GM12891 (cell line): ENCODE measurements around the gene IFNA7.
A peak's percentile ranks its signal among the peaks of the same experiment; 100 is the strongest.

Experiments
- DNase-seq: peaks from one replicate; pipeline ENCODE4 v3.0.0; 2011; ENCODE audit warnings: low spot score; ENCODE audit not compliant: insufficient read length
- FAIRE-seq: peaks from 2 replicates; lab custom pipeline; 2011; peaks lifted over from hg19 to GRCh38; lab: Jason Lieb, UNC
- PAX5 ChIP-seq: IDR thresholded peaks from 2 replicates; pipeline ENCODE4 v1.6.1; 2011; ENCODE audit warnings: low read length, moderate library complexity, mild to moderate bottlenecking; ENCODE audit not compliant: insufficient read depth, severe bottlenecking
- POLR2A ChIP-seq: IDR thresholded peaks from 2 replicates; pipeline ENCODE4 v1.6.1; 2011; ENCODE audit warnings: low read depth, low read length, control low read depth
- POLR2AphosphoS5 ChIP-seq: IDR thresholded peaks from 2 replicates; pipeline ENCODE4 v1.6.1; 2011; ENCODE audit warnings: low read depth, low read length, control low read depth
- POU2F2 ChIP-seq: IDR thresholded peaks from 2 replicates; pipeline ENCODE4 v1.6.1; 2011; ENCODE audit warnings: low read depth, mild to moderate bottlenecking, control low read depth, low read length, moderate library complexity
- SPI1 ChIP-seq: IDR thresholded peaks from 2 replicates; pipeline ENCODE4 v1.6.1; 2011; ENCODE audit warnings: low read depth, low read length, control low read depth
- TAF1 ChIP-seq: IDR thresholded peaks from 2 replicates; pipeline ENCODE4 v1.6.1; 2011; ENCODE audit warnings: low read depth, low read length, control low read depth

The IFNA7 gene

GRCh38 chr9:21165516-21165915 is 36.5 kb downstream of the IFNA7 start:
- TF ChIP-seq SPI1: no peak
- FAIRE-seq: no peak
- DNase-seq: no peak

DNA sequence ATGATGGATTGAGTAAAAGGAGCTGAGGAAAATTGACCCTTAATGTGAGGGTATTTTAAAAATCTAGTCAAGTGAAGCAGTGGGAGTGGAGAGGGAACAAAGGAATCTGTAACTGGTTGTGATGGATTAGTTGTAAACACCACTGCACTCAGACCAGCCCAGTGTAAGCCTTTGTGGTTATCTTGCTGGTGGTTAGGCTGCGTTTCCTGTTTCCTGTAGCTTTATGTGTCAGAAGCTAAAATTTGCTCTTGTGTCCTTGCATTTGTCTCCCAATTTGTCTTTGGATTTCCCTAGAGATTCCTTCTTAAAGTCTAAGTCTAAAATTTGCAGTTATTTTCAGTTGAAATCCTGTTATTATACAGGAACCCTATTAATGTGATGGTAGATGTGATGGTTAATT is 41.8 kb downstream of the IFNA7 start:
- TF ChIP-seq POU2F2: no peak
- TF ChIP-seq SPI1: peak; percentile 67
- DNase-seq (no peak), FAIRE-seq (peak; percentile 89)

DNA sequence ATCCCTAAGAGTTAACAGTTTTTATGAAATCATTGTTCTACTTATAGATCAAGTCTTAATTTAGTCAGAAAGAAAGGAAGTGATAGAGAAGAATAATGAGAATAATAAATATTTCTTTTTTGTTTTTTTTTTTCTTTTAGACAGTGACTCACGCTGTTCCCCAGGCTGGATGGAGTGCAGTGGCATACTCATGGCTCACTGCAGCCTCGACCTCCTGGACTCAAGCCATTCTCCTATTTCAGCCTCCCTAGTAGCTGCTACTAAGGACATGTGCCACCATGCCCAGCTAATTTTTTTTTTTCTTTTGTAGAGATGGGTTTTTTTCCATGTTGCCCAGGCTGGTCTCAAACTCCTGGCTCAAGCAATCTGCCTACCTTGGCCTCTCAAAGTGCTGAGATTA is 46.5 kb downstream of the IFNA7 start:
- DNase-seq (no peak), FAIRE-seq (no peak)
- TF ChIP-seq TAF1 (no peak), SPI1 (no peak), POU2F2 (no peak), POLR2AphosphoS5 (no peak), PAX5 (no peak), POLR2A (no peak)

DNA sequence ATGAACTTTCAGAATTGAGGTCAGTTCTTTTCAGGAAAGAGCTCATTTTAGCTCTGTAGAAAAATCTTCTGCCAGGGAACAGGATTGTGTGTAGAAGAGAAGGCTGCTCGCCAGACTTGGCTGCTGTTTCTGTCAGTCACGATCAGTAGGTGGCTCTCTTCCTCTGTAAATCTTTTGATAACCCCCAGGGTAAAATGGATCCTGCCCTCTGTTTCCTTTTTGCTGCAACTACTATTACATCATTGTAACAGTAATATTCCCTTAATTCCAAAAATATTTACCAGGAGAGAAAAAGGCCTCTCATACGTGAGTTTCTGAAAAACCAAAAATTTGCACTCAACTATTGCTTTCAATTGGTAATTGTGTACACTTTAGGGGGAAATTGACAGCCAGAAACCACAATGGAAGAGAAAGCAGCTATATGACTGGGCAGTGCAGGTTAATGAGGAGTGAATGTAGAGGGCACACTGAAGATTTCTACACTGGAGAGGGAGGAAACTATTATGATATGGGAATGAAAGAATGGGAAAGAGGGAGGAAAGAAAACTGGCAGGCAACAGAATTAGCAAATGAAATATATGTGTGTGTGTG is 47.9 kb downstream of the IFNA7 start:
- DNase-seq: no peak
- TF ChIP-seq TAF1 (no peak), PAX5 (no peak), POU2F2 (no peak), POLR2A (no peak), SPI1 (no peak), POLR2AphosphoS5 (no peak)
- peak; percentile 72 for FAIRE-seq

DNA sequence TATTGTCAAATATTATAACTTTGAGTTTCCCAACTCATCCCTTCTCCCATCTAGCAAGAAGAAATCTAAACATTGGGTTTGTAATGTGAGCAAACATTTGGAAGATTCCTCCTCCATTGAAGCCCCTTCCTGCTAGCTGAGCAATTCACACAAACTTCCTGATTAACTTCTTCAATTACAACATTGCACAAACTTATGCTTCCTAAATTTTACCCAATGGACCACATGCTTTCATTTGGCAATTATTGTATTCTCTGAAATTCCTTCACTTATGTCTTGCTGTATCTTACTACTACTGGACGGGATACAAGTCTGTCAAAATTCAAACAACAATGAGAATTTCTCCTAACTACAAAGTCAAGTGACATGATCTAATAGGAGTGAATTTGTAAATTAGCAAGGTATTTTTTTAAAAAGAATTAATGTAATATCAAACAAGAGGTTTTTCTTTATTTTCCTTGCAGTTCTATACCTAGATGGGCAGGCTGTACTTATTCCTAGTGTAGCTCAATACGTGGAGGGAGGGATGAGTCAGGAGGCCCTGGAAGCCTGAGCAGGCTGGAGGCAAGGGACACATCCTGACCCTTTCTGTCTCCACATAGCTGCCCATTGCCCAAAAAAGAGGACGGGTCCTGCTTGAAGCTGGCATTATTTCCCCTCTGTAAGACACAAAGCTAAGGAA is 48.5 kb downstream of the IFNA7 start:
- FAIRE-seq (no peak), DNase-seq (no peak)
- TF ChIP-seq PAX5 (no peak), POLR2AphosphoS5 (no peak), SPI1 (no peak), TAF1 (no peak), POLR2A (no peak), POU2F2 (no peak)
